Gastroesophageal sphincter (tissue), 3 donors: ENCODE data around the gene GPRASP2.

Source experiments
- EP300 ChIP-seq: sonication (generic); formaldehyde crosslinking; IDR thresholded peaks from one replicate; pipeline ENCODE4 v1.6.1; 2017; ENCODE audit warnings: antibody characterized with exemption, mild to moderate bottlenecking
- POLR2A ChIP-seq, 2 donors: fragments of 450-650 bp; IDR thresholded peaks; one replicate each; pipeline ENCODE4 v1.6.1; 2017; ENCODE audit warnings: antibody characterized with exemption in 2 of 2, mild to moderate bottlenecking in 2 of 2, moderate library complexity in 1 of 2
- POLR2AphosphoS5 ChIP-seq: sonication (generic); formaldehyde crosslinking; IDR thresholded peaks from one replicate; pipeline ENCODE4 v1.6.1; 2017; ENCODE audit warnings: antibody characterized with exemption
- TF ChIP-seq, protein P1 (sequence below), 4 experiments: fragments of 200-600 bp in 2 of 4; fragments of 450-650 bp in 2 of 4; sonication (generic) in 1 of 4; IDR thresholded peaks; one replicate each; pipeline ENCODE4 v1.5.1; 2017 to 2019; ENCODE audit warnings: antibody characterized with exemption in 4 of 4, mild to moderate bottlenecking in 2 of 4, moderate library complexity in 2 of 4

DNA sequence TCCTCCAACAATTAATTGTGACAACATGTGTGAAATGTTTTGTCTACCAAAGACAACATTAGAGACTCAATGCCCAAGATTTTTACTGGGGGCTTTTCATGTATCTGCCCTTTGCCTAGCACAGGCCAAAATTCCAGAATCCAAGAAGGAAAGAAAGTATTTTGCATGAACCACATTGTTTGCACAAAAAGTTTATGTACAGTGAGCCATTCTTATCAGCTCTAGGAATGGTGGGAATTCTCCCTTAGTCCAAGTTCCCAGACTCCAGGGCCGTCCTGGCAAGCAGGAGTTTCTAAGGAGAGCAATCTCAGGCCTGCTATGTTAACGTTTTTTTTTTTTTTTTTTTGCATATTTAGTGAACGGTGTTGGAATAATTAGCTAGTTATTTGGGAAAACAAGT is 39.4 kb upstream of the GPRASP2 start:
- TF ChIP-seq, protein P1, sequence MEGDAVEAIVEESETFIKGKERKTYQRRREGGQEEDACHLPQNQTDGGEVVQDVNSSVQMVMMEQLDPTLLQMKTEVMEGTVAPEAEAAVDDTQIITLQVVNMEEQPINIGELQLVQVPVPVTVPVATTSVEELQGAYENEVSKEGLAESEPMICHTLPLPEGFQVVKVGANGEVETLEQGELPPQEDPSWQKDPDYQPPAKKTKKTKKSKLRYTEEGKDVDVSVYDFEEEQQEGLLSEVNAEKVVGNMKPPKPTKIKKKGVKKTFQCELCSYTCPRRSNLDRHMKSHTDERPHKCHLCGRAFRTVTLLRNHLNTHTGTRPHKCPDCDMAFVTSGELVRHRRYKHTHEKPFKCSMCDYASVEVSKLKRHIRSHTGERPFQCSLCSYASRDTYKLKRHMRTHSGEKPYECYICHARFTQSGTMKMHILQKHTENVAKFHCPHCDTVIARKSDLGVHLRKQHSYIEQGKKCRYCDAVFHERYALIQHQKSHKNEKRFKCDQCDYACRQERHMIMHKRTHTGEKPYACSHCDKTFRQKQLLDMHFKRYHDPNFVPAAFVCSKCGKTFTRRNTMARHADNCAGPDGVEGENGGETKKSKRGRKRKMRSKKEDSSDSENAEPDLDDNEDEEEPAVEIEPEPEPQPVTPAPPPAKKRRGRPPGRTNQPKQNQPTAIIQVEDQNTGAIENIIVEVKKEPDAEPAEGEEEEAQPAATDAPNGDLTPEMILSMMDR (IDR thresholded peaks at IDR 0.05): no peak
- TF ChIP-seq POLR2A (IDR thresholded peaks at IDR 0.05): no peak
- TF ChIP-seq EP300: no peak
- TF ChIP-seq POLR2AphosphoS5: no peak
